HG03066 (cell line): ENCODE results near the gene DNAJC18.
"Not testable (repeated sequence)": the region's sequence is repeated elsewhere in the genome, so short reads cannot be mapped to it uniquely, and the experiment has no call there.

Experiments used
- ATAC-seq: cut with Tn5 transposase; IDR thresholded peaks from one replicate; pipeline ENCODE4 v1.9.1; 2021; ENCODE audit warnings: low read depth; ENCODE audit not compliant: unreplicated experiment

Gene DNAJC18

DNA sequence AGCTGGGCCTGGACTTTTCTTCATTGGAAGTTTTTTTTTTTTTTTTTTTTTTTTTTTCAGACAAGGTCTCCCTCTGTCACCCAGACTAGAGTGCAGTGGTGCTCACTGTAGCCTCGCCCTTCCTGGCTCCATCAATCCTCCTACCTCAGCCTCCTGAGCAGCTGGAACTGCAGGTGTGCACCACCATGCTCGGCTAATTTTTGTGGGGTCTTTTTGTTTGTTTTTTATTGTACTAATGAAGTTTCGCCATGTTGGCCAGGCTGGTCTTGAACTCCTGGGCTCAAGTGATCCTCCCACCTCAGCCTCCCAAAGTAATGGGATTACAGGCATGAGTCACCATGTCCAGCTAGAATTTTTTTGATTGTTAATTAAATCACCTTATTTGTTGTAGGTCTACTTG, 3.6 kb downstream of the DNAJC18 start:
- ATAC-seq = no peak

- no peak for ATAC-seq
Measured at GRCh38 chr5:139431706-139432105, 7.6 kb downstream of the DNAJC18 start.

DNA sequence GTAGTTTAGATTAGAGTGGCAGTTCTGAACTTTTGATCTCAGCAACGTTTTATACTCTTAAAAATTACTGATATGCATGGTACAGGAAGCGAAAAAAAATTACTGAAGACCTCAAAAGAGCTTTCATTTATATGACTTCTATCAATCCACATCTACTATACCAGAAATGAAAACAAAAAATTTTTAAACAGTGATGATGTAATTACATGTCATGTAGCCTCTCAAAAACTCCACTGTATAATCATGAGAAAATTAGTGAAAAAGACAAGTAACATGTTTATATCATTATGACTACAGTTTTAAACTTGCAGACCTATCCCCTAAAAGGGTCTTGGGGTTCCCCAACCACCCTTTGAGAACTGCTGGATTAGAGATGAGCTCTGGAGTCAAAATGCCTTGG, 9.3 kb downstream of the DNAJC18 start:
- no peak for ATAC-seq

- ATAC-seq = no peak
Measured at GRCh38 chr5:139426203-139426885, 13.0 kb downstream of the DNAJC18 start.

- ATAC-seq = no peak
Measured at GRCh38 chr5:139425497-139425896, 13.8 kb downstream of the DNAJC18 start.

DNA sequence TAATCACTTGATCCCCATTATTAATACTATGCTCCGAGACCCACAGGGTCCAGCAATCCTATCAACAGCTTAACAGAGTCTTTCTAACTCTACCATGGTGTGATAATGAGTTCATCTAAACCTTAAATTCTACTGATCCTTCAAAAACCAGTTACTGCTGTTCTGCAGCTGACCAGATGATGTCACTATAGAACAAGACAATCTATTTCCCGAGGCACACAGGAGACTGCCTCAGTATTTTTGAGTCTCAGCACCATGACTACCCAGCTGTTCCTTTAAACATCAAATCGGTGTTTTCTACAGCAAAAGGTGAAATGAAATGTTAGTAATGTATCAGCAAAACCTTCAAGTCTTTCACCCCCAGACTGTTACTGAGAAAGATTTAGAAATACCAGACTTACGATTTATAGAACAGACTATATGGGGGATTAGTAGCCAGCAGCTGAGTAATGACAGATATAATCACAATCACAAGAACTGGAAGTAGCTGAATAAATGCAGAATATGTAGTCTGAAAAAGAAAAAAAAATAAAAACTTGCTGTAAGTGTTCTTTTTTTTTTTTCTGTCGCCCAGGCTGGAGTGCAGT, 16.9 kb downstream of the DNAJC18 start:
- peak; percentile 78 for ATAC-seq

- no peak for ATAC-seq
Measured at GRCh38 chr5:139419226-139420192, 19.8 kb downstream of the DNAJC18 start.

DNA sequence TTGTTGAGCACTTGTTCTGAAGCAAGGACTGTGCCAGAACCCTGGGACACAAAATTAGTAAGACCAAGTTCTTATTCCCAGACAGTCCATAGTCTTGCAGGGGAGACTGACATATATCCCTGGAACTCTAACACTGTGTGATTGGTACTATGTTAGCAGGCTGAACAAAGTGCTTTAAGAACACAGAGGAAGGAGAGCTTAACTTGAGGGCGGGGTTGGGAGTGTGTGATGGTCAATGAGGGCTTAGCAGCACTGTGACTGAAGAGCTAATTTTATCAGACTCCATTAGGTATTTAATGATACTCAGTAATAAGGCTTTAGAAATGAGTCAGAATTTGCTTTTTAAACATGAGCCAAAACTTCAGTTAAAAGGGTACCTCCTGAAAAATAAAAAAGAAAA, 20.5 kb downstream of the DNAJC18 start:
- ATAC-seq = no peak

- no peak for ATAC-seq
Measured at GRCh38 chr5:139417214-139417613, 22.1 kb downstream of the DNAJC18 start.

DNA sequence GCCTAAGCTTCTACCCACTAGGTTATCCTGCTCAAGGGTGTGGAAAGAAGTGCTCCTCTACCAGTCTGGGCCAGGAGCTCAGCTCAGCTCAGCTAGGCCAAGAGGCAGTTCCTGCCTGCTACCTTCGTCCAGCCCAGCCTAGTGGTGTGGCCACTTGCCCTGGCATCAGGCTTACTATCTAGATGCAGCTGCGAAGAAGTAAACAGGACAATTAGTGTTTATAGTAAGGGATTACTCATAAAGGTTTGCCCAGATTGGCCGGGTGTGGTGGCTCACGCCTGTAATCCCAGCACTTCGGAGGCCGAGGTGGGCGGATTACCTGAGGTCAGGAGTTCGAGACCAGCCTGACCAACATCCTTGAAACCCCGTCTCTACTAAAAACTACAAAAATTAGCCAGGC, 22.7 kb downstream of the DNAJC18 start:
- no peak for ATAC-seq

- ATAC-seq = no peak
Measured at GRCh38 chr5:139415869-139416268, 23.5 kb downstream of the DNAJC18 start.

- ATAC-seq = no peak
Measured at GRCh38 chr5:139415221-139415861, 24.0 kb downstream of the DNAJC18 start.

DNA sequence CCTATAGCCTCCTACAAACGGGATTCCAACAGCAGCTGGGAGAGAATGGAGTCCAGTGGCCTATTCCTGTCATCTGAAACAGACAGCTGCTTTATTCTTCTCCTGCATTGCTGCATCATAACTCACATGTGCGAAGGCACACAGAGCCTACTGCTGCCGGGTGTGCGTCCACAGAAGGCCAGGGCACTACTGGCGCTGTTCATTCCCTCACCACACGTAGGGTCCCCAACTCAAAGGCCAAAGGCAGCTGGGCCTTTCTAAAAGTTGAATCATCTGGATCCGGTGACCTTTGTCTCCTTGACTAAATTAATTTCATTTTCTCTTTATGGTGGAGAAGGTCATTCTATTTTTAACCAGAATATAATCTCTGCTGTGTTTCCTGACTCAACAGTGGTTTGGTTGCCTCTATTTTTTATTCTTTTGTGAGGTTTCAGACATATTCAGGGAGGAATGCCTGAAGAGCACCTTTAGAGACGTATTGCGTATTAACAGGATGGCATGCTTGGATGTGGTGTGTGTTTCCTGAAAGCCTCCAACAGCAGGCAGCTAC, 24.7 kb downstream of the DNAJC18 start:
- ATAC-seq = no peak

GRCh38 chr5:139413963-139414362, 25.4 kb downstream of the DNAJC18 start:
- no peak for ATAC-seq

GRCh38 chr5:139413153-139413552, 26.2 kb downstream of the DNAJC18 start:
- no peak for ATAC-seq

DNA sequence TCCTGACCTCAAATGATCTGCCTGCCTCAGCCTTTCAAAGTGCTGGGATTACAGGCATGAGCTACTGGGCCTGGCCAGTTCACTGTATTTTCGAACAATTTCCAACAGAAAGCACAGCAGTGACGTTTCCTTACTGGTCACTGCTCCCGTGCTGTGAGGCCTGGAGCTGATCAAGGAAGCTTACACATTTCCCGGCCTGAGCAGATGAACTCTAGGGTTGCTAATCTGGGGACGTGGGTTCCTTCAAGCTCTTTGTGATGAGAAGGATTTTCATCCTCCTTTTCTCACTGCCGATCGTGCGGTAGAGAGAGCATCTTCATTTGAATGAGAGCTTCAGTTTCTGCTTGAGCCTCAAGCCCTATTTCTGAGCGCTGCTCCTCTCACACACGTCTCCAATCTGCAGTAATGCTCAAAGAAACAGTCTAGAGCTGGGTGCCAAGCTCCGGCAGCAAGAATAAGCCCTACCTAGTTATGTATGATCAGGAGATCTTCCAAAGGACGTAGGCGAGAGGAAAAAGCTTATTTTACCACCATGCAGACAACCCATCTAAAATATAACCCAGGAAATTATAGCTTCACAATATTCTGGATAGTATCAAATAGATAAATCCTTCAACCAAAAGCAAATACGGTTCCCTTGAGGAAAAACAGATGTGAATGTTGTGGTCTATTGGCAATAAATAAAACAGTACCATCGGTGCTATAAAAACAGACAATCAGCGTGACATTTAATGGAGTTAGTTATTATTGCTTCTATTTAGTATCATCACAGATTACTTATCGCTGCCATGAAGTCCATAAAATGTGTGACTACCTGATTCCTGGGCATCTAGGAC, 28.1 kb downstream of the DNAJC18 start:
- no peak for ATAC-seq

DNA sequence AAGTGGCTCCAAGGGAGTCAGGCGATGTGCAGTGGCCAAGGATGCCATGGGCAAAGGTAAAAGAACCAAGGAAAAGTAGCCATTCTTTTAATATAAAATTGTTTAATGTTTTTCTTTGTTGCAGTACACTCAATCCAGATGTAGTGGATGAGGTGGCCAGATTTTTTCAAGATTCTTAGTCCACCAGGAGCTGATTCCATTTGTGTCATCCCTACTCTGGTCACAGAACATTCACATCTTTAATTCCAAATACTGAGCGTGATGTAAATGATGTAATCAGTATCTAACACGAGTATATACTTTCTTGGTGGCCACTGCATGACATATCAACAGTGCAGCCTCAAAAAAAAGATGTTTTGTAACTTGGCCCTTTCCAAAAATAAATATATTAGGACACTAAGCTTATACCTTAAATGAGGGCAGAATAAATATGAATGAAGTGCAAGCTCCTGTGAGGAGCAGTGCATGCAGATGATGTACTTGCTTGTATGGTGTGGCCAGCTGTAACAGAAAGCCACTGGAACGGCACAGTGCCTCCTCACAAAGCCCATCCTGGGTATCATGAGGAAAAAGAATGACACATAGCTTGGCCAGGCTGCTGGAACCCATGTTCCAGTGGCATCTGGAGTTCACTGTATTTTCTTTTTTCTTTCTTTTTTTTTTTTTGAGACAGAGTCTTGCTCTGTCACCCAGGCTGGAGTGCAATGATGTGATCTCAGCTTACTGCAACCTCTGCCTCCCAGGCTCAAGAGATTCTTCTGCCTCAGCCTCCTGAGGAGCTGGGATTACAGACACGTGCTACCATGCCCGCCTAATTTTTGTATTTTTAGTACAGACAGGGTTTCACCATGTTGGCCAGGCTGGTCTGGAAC, 29.0 kb downstream of the DNAJC18 start:
- ATAC-seq = no peak

DNA sequence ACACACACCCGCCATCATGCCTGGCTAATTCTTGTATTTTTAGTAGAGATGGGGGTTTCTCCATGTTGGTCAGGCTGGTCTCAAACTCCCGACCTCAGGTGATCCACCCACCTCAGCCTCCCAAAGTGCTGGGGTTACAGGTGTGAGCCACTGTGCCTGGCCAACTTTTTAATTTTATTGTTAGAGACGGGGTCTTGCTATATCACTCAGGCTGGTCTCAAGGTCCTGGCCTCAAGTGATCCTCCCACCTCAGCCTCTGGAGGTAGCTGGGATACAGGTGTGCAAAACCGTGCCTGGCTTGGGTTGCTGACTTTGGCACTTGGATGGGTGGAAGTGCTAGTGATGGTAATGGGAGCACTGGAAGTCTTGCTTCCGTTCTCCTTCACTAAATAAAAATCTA, 30.2 kb downstream of the DNAJC18 start:
- not testable (repeated sequence) for ATAC-seq

DNA sequence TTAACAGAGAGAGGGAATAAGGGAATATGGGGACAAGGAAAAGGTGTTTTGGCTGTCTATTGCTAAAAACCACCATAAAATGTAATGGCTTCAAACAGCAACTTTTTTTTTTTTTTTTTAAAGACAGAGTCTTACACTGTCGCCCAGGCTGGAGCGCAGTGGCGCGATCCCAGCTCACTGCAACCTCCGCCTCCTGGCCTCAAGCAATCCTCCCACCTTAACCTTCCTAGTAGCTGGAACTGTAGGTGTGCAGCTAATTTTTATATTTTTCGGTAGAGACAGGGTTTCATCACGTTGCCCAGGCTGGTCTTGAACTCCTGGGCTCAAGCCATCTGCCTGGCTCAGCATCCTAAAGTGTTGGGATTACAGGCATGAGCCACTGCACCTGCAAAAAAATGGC, 31.1 kb downstream of the DNAJC18 start:
- no peak for ATAC-seq
